Loucy (cell line): ENCODE measurements around the gene ZC3H12C.

ENCODE experiments used
- EZH2phosphoT487 ChIP-seq: fragments of 200-600 bp; IDR thresholded peaks from 2 replicates; pipeline ENCODE4 v1.6.1; 2018; ENCODE audit warnings: antibody characterized with exemption, mild to moderate bottlenecking, moderate library complexity, borderline replicate concordance
- TF ChIP-seq, protein P1 (sequence below): fragments of 200-600 bp; sonication (generic); conservative IDR thresholded peaks from 2 replicates; pipeline ENCODE4 v1.5.1; 2014; ENCODE audit warnings: mild to moderate bottlenecking, antibody characterized with exemption, low read length

DNA sequence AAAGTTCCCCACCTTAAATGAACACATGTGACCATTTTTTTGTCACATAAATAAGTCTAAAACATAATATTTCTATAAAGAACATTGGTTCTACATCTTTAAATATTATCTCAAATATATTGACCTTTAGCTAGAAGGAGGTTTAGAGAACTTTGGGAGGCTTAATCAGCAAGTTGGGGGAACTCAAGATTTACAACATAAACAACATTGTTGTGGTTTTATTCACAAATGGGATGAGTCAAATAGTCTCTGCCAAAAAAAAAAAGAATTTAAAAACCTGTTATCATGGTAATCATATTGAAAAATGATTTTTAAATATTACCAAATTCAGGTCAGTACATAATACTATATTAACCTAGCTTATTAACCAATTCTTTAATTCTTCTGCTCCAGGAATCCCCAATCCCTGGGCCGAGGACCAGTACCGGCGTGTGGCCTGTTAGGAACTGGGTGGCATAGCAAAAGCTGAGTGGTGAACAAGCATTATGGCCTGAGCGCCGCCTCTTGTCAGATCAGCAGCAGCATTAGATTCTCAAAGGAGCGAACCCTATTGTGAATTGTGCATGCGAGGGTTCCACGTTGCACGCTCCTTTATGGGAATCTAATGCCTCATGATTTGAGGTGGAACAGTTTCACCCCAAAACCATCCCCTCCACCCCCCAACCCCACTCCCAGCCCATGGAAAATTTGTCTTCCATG is 105.0 kb downstream of the ZC3H12C start:
- TF ChIP-seq, protein P1, sequence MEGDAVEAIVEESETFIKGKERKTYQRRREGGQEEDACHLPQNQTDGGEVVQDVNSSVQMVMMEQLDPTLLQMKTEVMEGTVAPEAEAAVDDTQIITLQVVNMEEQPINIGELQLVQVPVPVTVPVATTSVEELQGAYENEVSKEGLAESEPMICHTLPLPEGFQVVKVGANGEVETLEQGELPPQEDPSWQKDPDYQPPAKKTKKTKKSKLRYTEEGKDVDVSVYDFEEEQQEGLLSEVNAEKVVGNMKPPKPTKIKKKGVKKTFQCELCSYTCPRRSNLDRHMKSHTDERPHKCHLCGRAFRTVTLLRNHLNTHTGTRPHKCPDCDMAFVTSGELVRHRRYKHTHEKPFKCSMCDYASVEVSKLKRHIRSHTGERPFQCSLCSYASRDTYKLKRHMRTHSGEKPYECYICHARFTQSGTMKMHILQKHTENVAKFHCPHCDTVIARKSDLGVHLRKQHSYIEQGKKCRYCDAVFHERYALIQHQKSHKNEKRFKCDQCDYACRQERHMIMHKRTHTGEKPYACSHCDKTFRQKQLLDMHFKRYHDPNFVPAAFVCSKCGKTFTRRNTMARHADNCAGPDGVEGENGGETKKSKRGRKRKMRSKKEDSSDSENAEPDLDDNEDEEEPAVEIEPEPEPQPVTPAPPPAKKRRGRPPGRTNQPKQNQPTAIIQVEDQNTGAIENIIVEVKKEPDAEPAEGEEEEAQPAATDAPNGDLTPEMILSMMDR = no peak
- no peak for TF ChIP-seq EZH2phosphoT487
